ENCODE data around the gene CRYBG1.

Gene CRYBG1

DNA sequence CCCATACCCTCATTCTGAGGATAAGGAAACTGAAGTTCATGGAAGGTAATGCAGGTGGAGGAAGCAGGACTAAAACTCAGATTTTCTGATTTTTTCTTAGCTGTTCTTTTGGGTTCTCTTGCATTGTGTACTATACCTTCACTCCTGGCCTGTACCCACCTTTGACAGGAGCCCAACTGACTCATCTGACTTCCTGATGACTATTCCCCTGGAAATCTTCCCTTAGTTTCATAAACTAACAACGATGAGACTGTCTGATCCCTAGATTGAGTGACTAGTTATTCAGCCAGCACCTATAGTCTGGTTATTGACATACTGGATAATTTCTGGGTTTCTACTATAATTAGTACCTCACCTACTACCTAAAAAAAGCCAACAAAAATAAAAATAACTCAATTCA, 10.1 kb downstream of the CRYBG1 start:
- ChIA-PET CTCF (interaction anchor here (1.1 to 4.5 kb wide), 2 partner anchors 11 to 31 kb away, joined by 3 to 22 read pairs; partner anchors contain the start of gene CRYBG1), POLR2A (ENCODE audit: low non-redundant PET) (interaction anchor here (0.7 kb wide), 1 partner anchor 31 kb away, joined by 3 read pairs; no protein-coding TSS in a partner anchor)
- DNase-seq (ENCODE audit: low spot score): peak; percentile 67
- no peak overlapping the region for H3K27ac ChIP-seq
- TF ChIP-seq, protein P1, sequence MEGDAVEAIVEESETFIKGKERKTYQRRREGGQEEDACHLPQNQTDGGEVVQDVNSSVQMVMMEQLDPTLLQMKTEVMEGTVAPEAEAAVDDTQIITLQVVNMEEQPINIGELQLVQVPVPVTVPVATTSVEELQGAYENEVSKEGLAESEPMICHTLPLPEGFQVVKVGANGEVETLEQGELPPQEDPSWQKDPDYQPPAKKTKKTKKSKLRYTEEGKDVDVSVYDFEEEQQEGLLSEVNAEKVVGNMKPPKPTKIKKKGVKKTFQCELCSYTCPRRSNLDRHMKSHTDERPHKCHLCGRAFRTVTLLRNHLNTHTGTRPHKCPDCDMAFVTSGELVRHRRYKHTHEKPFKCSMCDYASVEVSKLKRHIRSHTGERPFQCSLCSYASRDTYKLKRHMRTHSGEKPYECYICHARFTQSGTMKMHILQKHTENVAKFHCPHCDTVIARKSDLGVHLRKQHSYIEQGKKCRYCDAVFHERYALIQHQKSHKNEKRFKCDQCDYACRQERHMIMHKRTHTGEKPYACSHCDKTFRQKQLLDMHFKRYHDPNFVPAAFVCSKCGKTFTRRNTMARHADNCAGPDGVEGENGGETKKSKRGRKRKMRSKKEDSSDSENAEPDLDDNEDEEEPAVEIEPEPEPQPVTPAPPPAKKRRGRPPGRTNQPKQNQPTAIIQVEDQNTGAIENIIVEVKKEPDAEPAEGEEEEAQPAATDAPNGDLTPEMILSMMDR (conservative IDR thresholded peaks at IDR 0.05; ENCODE audit: low read depth): no peak

DNA sequence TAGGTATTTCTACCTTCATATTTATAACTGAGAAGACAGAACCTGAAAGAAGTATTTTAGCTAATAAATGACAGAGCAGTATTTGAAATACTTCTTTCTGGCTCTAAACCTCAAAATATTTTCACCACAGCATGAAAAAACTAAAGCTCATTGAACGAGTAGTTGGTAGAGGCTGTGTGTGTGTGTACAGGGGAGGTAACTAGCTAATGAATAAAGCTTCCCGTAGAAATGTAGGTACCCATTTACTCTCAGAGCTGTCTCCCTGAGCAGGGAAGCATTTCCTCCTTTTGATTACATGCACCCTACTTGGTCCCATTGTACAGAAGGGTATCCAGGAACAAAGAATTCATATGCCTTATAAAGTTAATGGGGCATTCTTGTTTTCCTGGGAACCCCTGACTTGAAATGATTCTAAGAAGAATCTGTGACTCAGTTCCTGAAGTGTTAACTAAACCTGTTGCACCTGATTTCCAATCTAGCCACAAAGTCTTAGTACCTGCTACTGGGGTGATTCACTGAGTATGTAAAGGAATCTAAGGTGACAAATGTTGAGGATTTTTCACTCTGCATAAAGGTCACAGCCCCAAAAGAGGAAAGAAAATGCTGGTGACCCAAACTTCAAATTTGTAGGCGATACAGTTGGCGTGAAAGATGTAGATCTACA, 12.5 kb downstream of the CRYBG1 start:
- CTCF ChIA-PET: interaction anchor here (4.5 kb wide), 1 partner anchor 13 kb away, joined by 22 read pairs; the partner anchor contains the start of gene CRYBG1
- DNase-seq (ENCODE audit: low spot score): peak; percentile 49
- no peak overlapping the region for H3K27ac ChIP-seq
- TF ChIP-seq, protein P1 (conservative IDR thresholded peaks at IDR 0.05; ENCODE audit: low read depth): no peak
- POLR2A ChIA-PET (ENCODE audit: low non-redundant PET): no interaction called here

DNA sequence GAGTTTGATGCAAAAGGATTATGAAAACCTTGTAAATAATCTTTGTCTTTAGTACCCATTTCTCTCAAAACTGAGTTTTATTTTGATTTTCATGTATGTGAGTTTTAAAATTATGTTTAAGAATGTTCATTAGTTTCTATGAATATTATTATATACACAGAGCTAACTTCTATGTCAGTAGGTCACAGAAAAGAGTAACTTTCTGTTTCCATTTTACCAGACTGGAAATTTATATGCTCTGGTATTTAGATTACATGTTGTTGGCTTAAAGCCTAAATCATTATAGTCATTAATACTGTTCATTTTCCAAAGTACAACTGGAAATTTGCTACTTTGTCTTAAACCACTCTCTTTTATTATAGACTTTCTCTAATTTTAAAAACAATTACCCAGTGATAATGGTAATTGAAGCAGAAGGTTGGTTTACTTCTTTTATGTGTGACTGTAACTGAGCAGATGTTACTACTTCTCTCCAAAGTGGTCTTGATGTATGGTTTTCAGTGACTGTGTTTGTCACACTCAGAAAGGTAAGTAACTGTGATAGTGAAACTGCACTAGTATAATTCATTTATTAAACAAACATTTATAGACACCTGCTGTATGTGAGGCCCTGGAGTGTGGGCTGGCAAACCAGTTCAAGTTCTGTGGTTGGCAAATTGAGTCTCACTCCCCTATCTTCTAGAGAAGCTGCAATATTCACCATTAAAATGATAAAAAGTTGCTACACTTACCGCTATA, 13.2 kb downstream of the CRYBG1 start:
- CTCF ChIA-PET: no interaction called here
- POLR2A ChIA-PET (ENCODE audit: low non-redundant PET): no interaction called here
- TF ChIP-seq, protein P1 (conservative IDR thresholded peaks at IDR 0.05; ENCODE audit: low read depth): no peak

DNA sequence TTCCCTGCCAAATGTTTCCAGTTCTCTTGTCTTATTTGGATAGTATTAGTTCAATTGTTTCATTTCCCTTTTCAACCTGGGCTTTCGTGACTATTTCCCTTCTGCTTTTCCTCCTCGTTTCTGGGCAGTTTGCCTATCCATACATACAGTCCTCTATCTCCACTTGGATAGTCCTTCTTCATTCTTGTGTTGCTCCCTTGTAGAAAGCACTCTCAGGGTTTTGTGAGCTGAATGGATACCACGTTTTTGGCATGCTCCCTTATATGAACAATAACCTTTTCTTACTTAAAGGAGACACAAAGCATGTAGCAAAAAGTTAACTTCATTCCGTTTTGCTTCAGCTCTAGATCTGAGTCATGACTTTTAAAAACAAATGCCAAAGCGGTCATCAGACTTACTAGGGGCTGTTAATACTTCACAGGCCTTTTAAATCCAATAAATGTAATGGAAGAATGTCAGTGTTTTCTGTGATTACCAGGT, 16.6 kb downstream of the CRYBG1 start:
- no peak for DNase-seq (ENCODE audit: low spot score)
- TF ChIP-seq, protein P1 (conservative IDR thresholded peaks at IDR 0.05; ENCODE audit: low read depth): no peak
- no peak overlapping the region for H3K27ac ChIP-seq
- CTCF ChIA-PET: no interaction called here
- POLR2A ChIA-PET (ENCODE audit: low non-redundant PET): no interaction called here

More for the DNA sequence above, 13.2 kb downstream of the CRYBG1 start:
- H3K27ac ChIP-seq: no peak overlapping the region
- no peak for DNase-seq (ENCODE audit: low spot score)

DNA sequence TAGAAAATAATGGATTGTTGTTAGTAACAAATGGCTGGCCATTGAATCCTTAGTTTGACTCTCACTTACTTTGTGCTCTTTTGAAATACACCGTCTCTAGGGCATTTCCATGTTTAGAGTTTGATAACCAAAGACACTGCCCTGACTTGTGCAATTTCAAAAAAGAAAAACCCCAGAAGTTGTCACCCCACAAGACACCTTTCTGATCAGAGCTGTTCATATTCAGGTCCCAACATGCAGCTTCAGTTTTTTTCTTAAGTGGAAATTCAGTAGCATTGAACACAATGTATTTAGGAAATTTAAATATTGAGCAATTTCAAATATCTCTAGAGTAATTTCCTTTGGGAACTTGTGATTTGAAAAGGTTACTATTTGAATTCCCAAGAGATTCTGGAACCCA, 19.4 kb downstream of the CRYBG1 start:
- H3K27ac ChIP-seq: no peak overlapping the region
- TF ChIP-seq, protein P1 (conservative IDR thresholded peaks at IDR 0.05; ENCODE audit: low read depth): no peak
- ChIA-PET CTCF (interaction anchor here (0.7 to 1.6 kb wide), 2 partner anchors 19 to 840 kb away, joined by 3 read pairs; partner anchors contain the start of gene CRYBG1), POLR2A (ENCODE audit: low non-redundant PET) (no interaction called here)
- no peak for DNase-seq (ENCODE audit: low spot score)

DNA sequence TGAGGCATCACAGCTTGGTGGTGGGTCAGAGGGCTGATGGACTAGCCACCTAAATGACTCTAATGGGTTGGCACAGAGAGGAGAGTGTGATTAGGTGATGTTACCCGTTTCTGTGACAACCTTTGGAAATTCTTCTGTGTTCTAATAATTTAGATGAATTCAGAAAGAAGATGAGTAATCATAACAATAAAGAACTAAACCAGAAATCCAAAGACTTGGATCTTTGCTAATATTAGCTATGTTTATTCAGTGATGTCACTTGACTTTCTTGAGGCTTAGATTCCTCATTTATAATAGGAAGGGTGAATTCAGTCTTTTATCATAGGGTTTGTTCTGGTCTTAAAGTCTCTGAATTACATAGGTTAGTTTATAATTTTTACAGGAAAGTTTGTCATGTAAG, 19.9 kb downstream of the CRYBG1 start:
- H3K27ac ChIP-seq: no peak overlapping the region
- TF ChIP-seq, protein P1 (conservative IDR thresholded peaks at IDR 0.05; ENCODE audit: low read depth): no peak
- DNase-seq (ENCODE audit: low spot score): no peak
- ChIA-PET POLR2A (ENCODE audit: low non-redundant PET) (no interaction called here), CTCF (interaction anchor here (0.7 to 1.6 kb wide), 2 partner anchors 20 to 839 kb away, joined by 3 read pairs; partner anchors contain the start of gene CRYBG1)

All from RWPE1 (cell line).